T-helper 17 cell (primary cell): Measurements from ENCODE around the gene TBL1XR1. TPM values are rescaled to one million over a fixed set of nuclear protein-coding genes. Genes with fewer than 3 reads are reported as not detected.
"Not testable (repeated sequence)": the region's sequence is repeated elsewhere in the genome, so short reads cannot be mapped to it uniquely, and the experiment has no call there.

Experiments
- ATAC-seq: fragments of 150-1000 bp; cut with Tn5 transposase; 2 replicates; pipeline ENCODE4 v1.10.0; 2021; ENCODE audit warnings: mild to moderate bottlenecking, moderate library complexity
- DNase-seq, 3 donors: peaks; one replicate each; pipeline versions ENCODE4 v3.0.0 to v3.0.0-alpha.2; 2020 to 2021
- H3K9me3 ChIP-seq: one replicate; pipeline ENCODE4 v1.7.0; 2013; ENCODE audit warnings: low read length, mild to moderate bottlenecking; ENCODE audit not compliant: control insufficient read depth, poor library complexity, severe bottlenecking
- H3K27ac Mint-ChIP-seq: one replicate; pipeline ENCODE4 v1.8.0; 2022; ENCODE audit warnings: mild to moderate bottlenecking, moderate library complexity, mixed read lengths
- H3K27me3 Mint-ChIP-seq: one replicate; pipeline ENCODE4 v1.8.0; 2022; ENCODE audit warnings: mixed read lengths
- H3K36me3 Mint-ChIP-seq: one replicate; pipeline ENCODE4 v1.8.0; 2022; ENCODE audit warnings: low read depth, mixed read lengths
- H3K4me1 Mint-ChIP-seq: one replicate; pipeline ENCODE4 v1.8.0; 2022; ENCODE audit warnings: mild to moderate bottlenecking, mixed read lengths
- H3K4me3 Mint-ChIP-seq: one replicate; pipeline ENCODE4 v1.8.0; 2022; ENCODE audit warnings: mild to moderate bottlenecking, moderate library complexity, mixed read lengths
- total RNA-seq, 4 donors: library from RNA in 2 of 4; stranded (reverse) in 2 of 4; gene quantifications; one replicate each; pipeline ENCODE4 v1.2.3 and lab custom pipeline; 2022 to 2026

Gene TBL1XR1
- total RNA-seq, 2 donors from 2014 or later: 115 to 136 TPM

GRCh38 chr3:177141471-177141870 is 55.8 kb downstream of the TBL1XR1 start:
- peak overlapping the region; percentile 63 for H3K4me3 Mint-ChIP-seq
- H3K27ac Mint-ChIP-seq: peak overlapping the region; percentile 86

DNA sequence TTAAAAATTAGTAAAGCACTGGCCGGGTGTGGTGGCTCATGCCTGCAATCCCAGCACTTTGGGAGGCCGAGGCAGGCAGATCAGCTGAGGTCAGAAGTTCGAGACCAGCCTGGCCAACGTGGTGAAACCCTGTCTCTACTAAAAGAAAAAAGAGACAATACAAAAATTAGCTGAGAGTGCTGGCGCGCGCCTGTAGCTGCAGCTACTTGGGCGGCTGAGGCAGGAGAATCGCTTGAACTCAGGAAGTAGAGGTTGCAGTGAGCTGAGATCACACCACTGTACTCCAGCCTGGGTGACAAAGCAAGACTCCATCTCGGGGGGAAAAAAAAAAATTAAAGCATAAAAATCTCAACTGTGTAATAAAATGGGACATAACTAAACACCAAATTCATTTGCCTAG is 58.1 kb downstream of the TBL1XR1 start:
- Mint-ChIP-seq H3K4me3 (peak overlapping the region; percentile 78), H3K27ac (peak overlapping the region; percentile 94), H3K4me1 (peaks cover 49% of the 10 kb centered on the region)
- not testable (repeated sequence) for H3K36me3 Mint-ChIP-seq, H3K27me3 Mint-ChIP-seq, H3K9me3 ChIP-seq
- ATAC-seq (peak; percentile 69), DNase-seq (peak in 1 of 3 donors; percentile 17)

More at GRCh38 chr3:177141471-177141870, 55.8 kb downstream of the TBL1XR1 start:
- ATAC-seq: no peak
- H3K4me1 Mint-ChIP-seq: peaks cover 57% of the 10 kb centered on the region
- no peaks in the 10 kb centered on the region for H3K36me3 Mint-ChIP-seq
- no peaks in the 10 kb centered on the region for H3K27me3 Mint-ChIP-seq
- DNase-seq: no peak
- H3K9me3 ChIP-seq: no peaks in the 10 kb centered on the region

GRCh38 chr3:177137774-177138705 is 59.2 kb downstream of the TBL1XR1 start:
- ATAC-seq (no peak), DNase-seq (no peak)
- Mint-ChIP-seq H3K4me3 (no peak overlapping the region), H3K27ac (peak overlapping the region; percentile 94), H3K27me3 (no peaks in the 10 kb centered on the region), H3K4me1 (peaks cover 50% of the 10 kb centered on the region), H3K36me3 (no peaks in the 10 kb centered on the region)
- no peaks in the 10 kb centered on the region for H3K9me3 ChIP-seq

- H3K9me3 ChIP-seq: no peaks in the 10 kb centered on the region
- DNase-seq (no peak), ATAC-seq (no peak)
- Mint-ChIP-seq H3K4me1 (peaks cover 52% of the 10 kb centered on the region), H3K4me3 (no peak overlapping the region), H3K27ac (peak overlapping the region; percentile 45), H3K27me3 (no peaks in the 10 kb centered on the region), H3K36me3 (no peaks in the 10 kb centered on the region)
These were observed 60.5 kb downstream of the TBL1XR1 start for GRCh38 chr3:177136741-177137140.

DNA sequence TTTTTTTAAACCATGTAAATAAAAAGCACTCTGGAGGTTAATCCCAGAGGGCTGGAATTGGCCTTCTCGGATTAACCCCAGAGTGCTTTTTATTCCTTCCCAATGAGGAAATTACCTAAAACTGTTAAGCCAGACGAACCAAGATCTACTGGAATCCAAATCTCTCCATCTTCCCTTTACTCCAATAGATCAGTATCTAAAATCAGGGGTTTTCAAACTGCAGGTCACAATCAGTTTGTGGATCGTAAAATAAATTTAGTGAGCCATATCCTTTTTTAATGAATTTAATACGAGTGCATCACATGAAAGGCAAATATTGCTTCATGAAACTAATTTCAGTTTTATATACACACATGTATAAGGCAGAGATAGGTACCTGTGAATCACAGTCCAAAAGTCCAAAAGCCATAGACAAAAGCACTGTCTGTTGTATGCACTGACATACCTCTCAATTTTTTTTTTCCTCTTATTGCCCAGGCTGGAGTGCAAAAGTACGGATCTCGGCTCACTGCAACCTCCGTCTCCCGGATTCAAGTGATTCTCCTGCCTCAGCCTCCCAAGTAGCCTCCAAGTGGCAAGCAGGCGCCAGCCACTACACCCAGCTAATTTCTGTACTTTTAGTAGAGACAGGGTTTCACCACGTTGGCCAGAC is 61.3 kb downstream of the TBL1XR1 start:
- Mint-ChIP-seq H3K4me3 (no peak overlapping the region), H3K36me3 (no peaks in the 10 kb centered on the region), H3K27ac (peak overlapping the region; percentile 14), H3K27me3 (no peaks in the 10 kb centered on the region), H3K4me1 (peaks cover 51% of the 10 kb centered on the region)
- DNase-seq: no peak
- no peak for ATAC-seq
- H3K9me3 ChIP-seq: no peaks in the 10 kb centered on the region

GRCh38 chr3:177134816-177135210 is 62.5 kb downstream of the TBL1XR1 start:
- no peak for DNase-seq
- Mint-ChIP-seq H3K4me3 (peak overlapping the region; percentile 36), H3K4me1 (peaks cover 47% of the 10 kb centered on the region), H3K27ac (peak overlapping the region; percentile 39), H3K27me3 (no peaks in the 10 kb centered on the region), H3K36me3 (no peaks in the 10 kb centered on the region)
- H3K9me3 ChIP-seq: no peaks in the 10 kb centered on the region
- ATAC-seq: no peak

DNA sequence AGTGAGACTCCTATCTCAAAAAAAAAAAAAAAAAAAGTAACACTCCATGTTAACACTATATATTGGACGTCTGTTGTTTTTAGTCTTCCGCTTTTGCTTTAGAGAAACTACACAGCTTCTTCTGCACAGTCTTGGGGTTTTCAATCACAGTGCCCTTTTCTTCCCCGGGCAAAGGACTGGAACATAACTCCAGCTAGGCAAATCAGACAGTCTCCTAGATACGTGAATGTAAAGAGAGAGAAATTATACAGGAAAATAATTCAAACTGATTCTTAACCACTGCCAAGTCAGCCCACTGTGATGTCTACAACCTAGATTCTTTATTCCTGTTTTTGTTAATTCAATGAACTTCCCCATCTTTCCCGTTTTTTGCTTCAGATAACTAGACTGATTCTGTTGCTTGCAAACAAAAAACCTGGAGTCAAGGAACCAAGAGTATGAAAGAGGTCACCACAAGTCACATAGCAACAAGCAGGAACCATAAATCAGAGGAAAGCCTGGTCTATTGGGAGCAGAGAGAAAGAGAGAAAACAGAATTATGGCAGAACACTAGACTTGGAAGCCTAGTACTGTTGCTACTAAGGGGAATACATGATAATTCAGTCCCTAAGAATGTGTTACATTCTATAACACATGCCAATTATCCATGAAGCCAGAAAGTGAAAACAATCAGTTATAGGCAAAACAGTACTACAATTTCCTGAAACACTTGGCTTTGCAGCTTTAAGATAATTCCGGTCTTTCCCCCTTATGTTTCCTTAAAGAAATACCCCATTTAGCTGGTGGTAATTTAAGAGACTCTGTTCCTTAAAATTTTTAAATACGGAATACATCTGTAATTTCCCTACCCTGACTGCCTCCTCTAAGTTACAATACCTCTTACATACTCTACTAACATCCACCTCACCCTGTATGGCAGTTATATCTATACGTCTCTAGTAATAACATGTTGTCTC is 63.1 kb downstream of the TBL1XR1 start:
- Mint-ChIP-seq H3K4me3 (peak overlapping the region; percentile 36), H3K36me3 (no peaks in the 10 kb centered on the region), H3K4me1 (peaks cover 41% of the 10 kb centered on the region), H3K27ac (peak overlapping the region; percentile 39), H3K27me3 (no peaks in the 10 kb centered on the region)
- no peaks in the 10 kb centered on the region for H3K9me3 ChIP-seq
- DNase-seq: no peak
- ATAC-seq: no peak

DNA sequence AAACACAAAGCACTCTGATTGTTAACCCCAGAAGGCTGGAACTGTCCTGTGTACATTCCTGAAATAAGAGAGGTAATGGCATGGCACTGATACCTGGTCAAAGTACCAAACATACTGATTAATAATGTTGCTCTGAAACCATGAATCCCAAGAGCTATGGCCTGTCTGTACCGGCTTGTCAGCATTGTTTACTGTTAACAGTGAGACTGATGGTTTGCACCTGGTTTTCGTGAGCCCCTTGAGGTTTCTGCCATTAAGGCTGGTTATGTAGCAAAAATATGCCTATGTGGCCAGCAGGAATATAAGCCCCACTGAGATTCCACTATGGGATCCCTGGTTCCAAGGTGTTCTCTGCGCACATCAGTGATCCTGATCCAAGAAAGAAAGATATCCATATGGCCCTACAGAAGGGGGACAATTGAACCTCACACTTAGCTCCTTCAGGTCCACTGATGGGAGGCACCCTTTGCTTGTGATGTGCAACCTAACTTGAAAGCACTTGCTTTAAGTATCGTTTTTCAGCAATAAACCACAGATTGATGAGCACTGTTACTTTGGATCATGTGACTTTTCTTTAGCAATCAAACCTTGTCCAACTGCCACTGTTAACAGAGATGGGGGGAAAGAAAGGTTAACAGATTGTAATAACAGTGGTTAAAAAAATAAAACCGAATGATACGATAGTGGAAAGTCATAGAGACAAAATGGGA is 65.2 kb downstream of the TBL1XR1 start:
- no peaks in the 10 kb centered on the region for H3K9me3 ChIP-seq
- H3K4me3 Mint-ChIP-seq: no peak overlapping the region
- H3K27me3 Mint-ChIP-seq: no peaks in the 10 kb centered on the region
- DNase-seq (no peak), ATAC-seq (no peak)
- H3K27ac Mint-ChIP-seq: peak overlapping the region; percentile 19
- H3K36me3 Mint-ChIP-seq: peaks cover 3% of the 10 kb centered on the region
- H3K4me1 Mint-ChIP-seq: peaks cover 40% of the 10 kb centered on the region

- peaks cover 6% of the 10 kb centered on the region for H3K36me3 Mint-ChIP-seq
- no peak overlapping the region for H3K4me3 Mint-ChIP-seq
- peak overlapping the region; percentile 11 for H3K27ac Mint-ChIP-seq
- ATAC-seq: no peak
- no peaks in the 10 kb centered on the region for H3K27me3 Mint-ChIP-seq
- H3K9me3 ChIP-seq: no peaks in the 10 kb centered on the region
- DNase-seq: no peak
- peaks cover 49% of the 10 kb centered on the region for H3K4me1 Mint-ChIP-seq
These were observed 70.3 kb downstream of the TBL1XR1 start for GRCh38 chr3:177127008-177127407.

DNA sequence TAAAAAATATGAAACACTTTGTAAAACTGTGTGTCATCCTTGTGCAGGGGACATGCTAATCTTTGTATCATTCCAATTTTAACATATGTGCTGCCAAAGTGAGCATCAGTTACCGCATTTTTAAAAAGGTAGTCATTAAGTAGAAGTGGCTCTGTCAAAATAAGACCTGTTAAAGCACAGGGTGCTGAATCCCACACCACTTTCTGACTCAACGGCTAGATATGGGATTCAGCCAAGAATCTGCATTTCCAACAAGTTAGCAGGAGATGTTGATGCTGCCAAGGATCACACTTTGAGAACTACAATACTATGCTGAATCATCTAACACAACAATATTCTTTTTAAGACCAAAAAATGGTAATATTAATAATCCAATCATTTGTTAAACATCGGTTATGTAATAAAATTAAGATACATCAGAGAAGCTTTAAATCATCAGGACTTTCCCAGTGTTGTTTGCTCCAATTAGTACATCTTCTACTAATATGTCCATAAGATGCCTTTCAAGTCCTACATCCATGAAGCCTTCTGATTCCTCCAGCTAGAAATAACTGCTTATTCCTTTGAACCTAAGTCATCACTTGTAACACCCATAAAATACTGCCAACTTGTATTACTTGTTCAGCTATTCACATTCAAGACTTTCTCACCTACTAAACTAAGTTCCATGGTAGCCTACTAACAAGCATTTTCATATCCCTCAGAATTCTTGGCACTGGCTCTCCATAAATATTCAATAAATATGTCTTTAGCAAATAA is 71.1 kb downstream of the TBL1XR1 start:
- no peaks in the 10 kb centered on the region for H3K27me3 Mint-ChIP-seq
- H3K4me1 Mint-ChIP-seq: peaks cover 54% of the 10 kb centered on the region
- H3K27ac Mint-ChIP-seq: peak overlapping the region; percentile 11
- no peak overlapping the region for H3K4me3 Mint-ChIP-seq
- no peak for ATAC-seq
- no peaks in the 10 kb centered on the region for H3K9me3 ChIP-seq
- no peak for DNase-seq
- H3K36me3 Mint-ChIP-seq: peaks cover 6% of the 10 kb centered on the region

DNA sequence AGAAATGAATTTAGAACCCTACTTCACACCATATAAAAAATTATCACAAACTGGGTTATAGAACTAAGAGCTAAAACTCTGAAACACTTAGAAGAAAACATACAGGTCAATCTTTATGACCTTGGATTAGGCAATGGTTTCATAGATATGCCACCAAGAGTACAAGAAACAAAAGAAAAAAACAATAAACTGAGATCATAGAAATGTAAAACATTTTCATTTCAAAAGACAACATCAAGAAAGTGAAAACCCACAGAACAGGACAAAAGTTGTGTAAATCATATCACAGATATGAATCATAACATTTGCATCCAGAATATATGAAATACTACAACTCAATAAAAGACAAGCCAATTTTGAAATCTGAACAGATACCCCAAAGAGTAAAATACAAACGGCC is 72.4 kb downstream of the TBL1XR1 start:
- peak overlapping the region; percentile 71 for H3K27ac Mint-ChIP-seq
- H3K4me1 Mint-ChIP-seq: peaks cover 59% of the 10 kb centered on the region
- no peaks in the 10 kb centered on the region for H3K9me3 ChIP-seq
- DNase-seq (no peak), ATAC-seq (no peak)
- H3K36me3 Mint-ChIP-seq: peaks cover 6% of the 10 kb centered on the region
- no peaks in the 10 kb centered on the region for H3K27me3 Mint-ChIP-seq
- H3K4me3 Mint-ChIP-seq: peak overlapping the region; percentile 19

- H3K27ac Mint-ChIP-seq: peak overlapping the region; percentile 71
- H3K9me3 ChIP-seq: no peaks in the 10 kb centered on the region
- H3K27me3 Mint-ChIP-seq: no peaks in the 10 kb centered on the region
- ATAC-seq: no peak
- no peak overlapping the region for H3K4me3 Mint-ChIP-seq
- DNase-seq: no peak
- peaks cover 64% of the 10 kb centered on the region for H3K4me1 Mint-ChIP-seq
- peaks cover 6% of the 10 kb centered on the region for H3K36me3 Mint-ChIP-seq
These were observed 73.5 kb downstream of the TBL1XR1 start for GRCh38 chr3:177123822-177124221.
